GM12892 (cell line): ENCODE data around the gene HSH2D.

Source experiments
- POLR2AphosphoS5 ChIP-seq: IDR thresholded peaks from 2 replicates; pipeline ENCODE4 v1.6.1; 2011; ENCODE audit warnings: low read depth, low read length, control low read depth
- TAF1 ChIP-seq: IDR thresholded peaks from 2 replicates; pipeline ENCODE4 v1.6.1; 2011; ENCODE audit warnings: low read depth, mild to moderate bottlenecking, control low read depth, low read length, borderline replicate concordance

DNA sequence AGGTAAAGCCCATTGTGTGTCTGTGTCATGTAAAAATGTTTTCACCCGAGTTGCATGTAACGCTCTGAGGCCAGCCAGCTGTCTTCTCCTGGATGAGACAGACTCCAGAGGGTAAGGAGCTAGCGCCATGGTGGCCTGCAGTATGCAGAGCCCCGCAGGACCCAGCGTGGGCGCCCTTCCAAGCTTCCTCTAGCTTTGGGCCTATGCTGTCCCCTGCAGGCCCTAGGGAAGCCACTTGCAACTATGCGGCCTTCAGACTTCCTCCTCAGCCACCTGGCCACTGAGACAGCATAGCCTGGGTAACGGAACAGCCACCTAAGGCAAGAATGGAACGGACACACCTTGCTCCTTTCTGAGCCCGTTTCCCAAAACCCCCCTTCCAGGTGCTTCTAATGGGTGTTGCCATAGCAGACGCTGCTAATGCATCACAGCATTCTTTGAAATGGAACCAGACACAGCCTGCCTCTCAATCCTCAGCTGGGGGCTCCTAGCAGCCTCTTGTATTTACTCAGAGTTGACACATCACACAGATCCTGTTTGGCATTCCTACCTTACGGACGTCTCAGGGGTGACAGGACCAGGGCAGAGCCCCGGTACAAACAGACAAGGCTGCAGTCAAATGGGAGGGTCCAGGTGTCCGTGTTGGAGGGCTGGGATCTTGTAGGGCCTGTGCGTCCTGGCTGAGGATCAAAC, 47.9 kb downstream of the HSH2D start:
- TF ChIP-seq POLR2AphosphoS5 (no peak), TAF1 (no peak)
